ENCODE measurements around the gene ZNF407.
A peak's percentile ranks its signal among the peaks of the same experiment; 100 is the strongest.

The ZNF407 gene, protein sequence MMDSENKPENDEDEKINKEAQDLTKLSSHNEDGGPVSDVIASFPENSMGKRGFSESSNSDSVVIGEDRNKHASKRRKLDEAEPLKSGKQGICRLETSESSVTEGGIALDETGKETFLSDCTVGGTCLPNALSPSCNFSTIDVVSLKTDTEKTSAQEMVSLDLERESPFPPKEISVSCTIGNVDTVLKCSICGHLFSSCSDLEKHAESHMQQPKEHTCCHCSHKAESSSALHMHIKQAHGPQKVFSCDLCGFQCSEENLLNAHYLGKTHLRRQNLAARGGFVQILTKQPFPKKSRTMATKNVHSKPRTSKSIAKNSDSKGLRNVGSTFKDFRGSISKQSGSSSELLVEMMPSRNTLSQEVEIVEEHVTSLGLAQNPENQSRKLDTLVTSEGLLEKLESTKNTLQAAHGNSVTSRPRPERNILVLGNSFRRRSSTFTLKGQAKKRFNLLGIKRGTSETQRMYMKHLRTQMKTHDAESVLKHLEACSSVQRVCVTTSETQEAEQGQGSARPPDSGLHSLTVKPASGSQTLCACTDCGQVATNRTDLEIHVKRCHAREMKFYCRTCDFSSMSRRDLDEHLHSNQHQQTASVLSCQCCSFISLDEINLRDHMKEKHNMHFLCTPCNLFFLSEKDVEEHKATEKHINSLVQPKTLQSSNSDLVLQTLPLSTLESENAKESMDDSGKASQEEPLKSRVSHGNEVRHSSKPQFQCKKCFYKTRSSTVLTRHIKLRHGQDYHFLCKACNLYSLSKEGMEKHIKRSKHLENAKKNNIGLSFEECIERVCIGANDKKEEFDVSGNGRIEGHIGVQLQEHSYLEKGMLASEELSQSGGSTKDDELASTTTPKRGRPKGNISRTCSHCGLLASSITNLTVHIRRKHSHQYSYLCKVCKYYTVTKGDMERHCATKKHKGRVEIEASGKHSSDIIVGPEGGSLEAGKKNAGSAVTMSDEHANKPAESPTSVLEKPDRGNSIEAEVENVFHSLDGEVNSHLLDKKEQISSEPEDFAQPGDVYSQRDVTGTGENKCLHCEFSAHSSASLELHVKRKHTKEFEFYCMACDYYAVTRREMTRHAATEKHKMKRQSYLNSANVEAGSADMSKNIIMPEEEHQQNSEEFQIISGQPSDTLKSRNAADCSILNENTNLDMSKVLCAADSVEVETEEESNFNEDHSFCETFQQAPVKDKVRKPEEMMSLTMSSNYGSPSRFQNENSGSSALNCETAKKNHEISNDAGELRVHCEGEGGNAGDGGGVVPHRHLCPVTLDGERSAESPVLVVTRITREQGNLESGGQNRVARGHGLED (N-terminal part only)

GRCh38 chr18:74597662-74598349 is at the start of gene ZNF407:
ZNF407 (plus strand) TSS chr18:74597870; CDS start chr18:74631020, 33,150 bp downstream.
- in situ Hi-C loops (cut with MboI; ENCODE audit: low pct_unique_long_range_greater_than_20kb, low sequenced_read_pairs, unreplicated experiment) = no loop called here
- TF ChIP-seq, protein P1, sequence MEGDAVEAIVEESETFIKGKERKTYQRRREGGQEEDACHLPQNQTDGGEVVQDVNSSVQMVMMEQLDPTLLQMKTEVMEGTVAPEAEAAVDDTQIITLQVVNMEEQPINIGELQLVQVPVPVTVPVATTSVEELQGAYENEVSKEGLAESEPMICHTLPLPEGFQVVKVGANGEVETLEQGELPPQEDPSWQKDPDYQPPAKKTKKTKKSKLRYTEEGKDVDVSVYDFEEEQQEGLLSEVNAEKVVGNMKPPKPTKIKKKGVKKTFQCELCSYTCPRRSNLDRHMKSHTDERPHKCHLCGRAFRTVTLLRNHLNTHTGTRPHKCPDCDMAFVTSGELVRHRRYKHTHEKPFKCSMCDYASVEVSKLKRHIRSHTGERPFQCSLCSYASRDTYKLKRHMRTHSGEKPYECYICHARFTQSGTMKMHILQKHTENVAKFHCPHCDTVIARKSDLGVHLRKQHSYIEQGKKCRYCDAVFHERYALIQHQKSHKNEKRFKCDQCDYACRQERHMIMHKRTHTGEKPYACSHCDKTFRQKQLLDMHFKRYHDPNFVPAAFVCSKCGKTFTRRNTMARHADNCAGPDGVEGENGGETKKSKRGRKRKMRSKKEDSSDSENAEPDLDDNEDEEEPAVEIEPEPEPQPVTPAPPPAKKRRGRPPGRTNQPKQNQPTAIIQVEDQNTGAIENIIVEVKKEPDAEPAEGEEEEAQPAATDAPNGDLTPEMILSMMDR (IDR thresholded peaks at IDR 0.05; ENCODE audit: extremely low read depth, insufficient read depth, missing control alignments) = no peak
- peak; percentile 90 for DNase-seq (ENCODE audit: low spot score)

DNA sequence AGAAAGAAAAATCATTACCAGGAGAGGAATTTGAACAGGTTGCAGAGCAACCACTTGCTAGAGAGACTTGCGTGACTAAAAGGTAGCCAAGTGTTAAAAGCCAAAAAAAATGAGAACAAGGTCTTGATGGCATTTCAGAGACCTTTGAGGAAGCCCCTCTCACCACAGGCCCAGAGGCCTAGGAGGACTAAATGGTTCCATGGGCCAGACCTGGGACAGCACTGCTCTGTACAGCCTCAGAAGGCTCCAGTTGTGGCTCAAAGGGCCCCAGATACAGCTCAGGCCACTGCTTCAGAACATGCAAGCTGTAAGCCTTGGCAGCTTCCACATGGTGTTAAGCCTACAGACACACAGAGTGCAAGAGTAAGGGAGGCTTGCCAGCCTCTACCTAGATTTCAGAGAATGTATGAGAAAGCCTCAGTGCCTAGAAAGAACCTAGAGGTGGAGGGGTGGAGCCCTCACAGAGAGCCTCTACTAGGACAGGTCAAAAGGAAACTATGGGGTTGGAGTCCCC is 48.0 kb upstream of the ZNF407 start:
- DNase-seq (ENCODE audit: low spot score) = no peak
- in situ Hi-C loops (cut with MboI; ENCODE audit: low pct_unique_long_range_greater_than_20kb, low sequenced_read_pairs, unreplicated experiment) = loop anchor here (25.0 kb wide), 1 partner anchor 337 kb away; no protein-coding TSS in a partner anchor
- TF ChIP-seq, protein P1 (IDR thresholded peaks at IDR 0.05; ENCODE audit: extremely low read depth, insufficient read depth, missing control alignments) = no peak

DNA sequence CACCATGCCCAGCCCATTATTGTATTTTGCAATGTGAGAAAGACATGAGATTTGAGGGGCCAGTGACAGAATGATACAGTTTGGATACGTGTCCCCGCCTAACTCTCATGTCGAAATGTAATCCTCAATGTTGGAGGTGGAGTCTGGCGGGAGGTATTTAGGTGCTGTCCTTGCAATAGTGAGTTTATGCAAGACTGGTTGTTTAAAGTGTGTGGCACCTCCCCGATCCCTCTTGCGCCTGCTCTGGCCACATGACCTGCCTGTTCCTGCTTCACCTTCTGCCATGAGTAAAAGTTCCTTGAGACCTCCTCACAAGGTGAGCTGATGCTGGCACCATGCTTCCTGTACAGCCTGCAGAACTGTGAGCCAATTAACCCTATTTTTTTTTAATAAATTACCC is 46.8 kb upstream of the ZNF407 start:
- DNase-seq (ENCODE audit: low spot score) = no peak
- in situ Hi-C loops (cut with MboI; ENCODE audit: low pct_unique_long_range_greater_than_20kb, low sequenced_read_pairs, unreplicated experiment) = no loop called here
- TF ChIP-seq, protein P1 (IDR thresholded peaks at IDR 0.05; ENCODE audit: extremely low read depth, insufficient read depth, missing control alignments) = no peak

DNA sequence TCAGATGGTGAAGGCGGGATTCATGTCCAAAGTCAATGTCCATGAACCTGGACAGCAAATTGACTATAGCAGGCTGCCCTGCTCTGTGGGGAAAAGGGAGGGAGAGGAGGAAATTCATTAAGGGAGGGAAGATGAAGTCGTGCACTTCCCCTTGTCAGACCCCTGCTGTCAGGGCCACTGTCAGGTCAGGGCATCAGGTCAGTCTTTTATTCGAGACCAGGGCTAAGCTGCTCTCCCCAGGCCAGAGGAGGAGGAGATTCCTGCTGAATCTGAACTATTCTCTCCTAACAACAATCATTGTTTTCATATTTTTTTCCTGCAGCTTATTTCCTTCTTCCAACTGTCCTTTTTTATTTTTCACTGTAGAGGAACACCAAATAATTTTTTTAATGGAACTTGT is 46.2 kb upstream of the ZNF407 start:
- TF ChIP-seq, protein P1 (IDR thresholded peaks at IDR 0.05; ENCODE audit: extremely low read depth, insufficient read depth, missing control alignments) = no peak
- DNase-seq (ENCODE audit: low spot score) = no peak
- in situ Hi-C loops (cut with MboI; ENCODE audit: low pct_unique_long_range_greater_than_20kb, low sequenced_read_pairs, unreplicated experiment) = no loop called here

DNA sequence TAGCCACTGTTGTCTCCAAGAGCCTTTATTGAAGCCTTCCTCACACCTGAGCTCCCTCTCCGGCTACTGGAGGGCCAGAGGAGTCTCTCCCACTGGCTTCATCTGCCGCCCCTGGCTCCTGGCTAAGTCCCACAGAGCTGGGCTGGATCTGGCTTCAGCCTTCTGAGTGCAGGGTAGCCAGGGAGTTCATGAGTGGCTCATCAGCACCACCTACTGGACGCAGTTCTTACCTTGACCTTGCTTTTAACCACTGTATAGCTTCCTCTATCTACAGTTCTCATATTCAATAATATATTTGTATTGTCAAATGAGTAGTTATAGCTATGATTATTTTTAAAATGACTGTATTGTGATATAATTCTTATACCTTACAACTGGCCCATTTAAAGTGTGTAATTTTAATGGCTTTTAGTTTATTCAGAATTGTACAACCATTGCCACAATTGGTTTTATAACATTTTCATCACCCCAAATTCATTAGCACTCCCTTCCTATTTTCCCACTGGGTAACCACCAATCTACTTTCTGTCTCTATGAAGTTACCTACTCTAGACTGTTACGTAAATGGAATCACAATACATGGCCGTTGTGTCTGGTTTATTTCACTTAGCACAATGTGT is 45.6 kb upstream of the ZNF407 start:
- TF ChIP-seq, protein P1 (IDR thresholded peaks at IDR 0.05; ENCODE audit: extremely low read depth, insufficient read depth, missing control alignments) = peak; percentile 82
- peak; percentile 85 for DNase-seq (ENCODE audit: low spot score)
- in situ Hi-C loops (cut with MboI; ENCODE audit: low pct_unique_long_range_greater_than_20kb, low sequenced_read_pairs, unreplicated experiment) = no loop called here
